ENCODE data around the gene ARSI.

ARSI gene

DNA sequence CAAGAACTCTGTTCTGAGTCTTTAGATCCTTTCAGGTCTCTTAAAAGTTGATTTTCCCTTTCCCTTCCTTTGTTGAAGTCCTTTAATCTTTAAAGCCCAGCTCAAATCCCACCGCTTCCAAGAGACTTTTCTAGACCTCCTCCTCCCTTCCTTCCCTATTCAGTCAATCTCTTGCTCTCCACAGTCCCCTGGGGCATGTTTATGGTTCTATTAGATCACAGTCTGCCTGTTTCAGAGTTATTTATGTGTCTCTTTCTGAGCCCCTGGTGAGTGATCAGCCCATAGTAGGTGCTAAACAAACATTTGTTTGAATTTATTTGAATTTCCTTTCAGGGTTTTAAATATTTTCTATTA, 7.2 kb upstream of the ARSI start:
- Histone ChIP-seq H3K27me3 (replicated peaks; ENCODE audit: control insufficient read depth, insufficient read depth, low read length, poor library complexity, severe bottlenecking) (no peaks in the 10 kb centered on the region), H3K4me1 (ENCODE audit: control insufficient read depth, insufficient read depth, low read length, poor library complexity, severe bottlenecking) (no peaks in the 10 kb centered on the region), H3K9me3 (ENCODE audit: control insufficient read depth, low read length) (no peaks in the 10 kb centered on the region), H3K27ac (ENCODE audit: insufficient read depth, low read length, poor library complexity, severe bottlenecking) (no peak overlapping the region), H3K36me3 (ENCODE audit: control insufficient read depth, insufficient read depth, low read length) (no peaks in the 10 kb centered on the region), H3K4me3 (ENCODE audit: insufficient read depth, low read depth, low read length, poor library complexity, severe bottlenecking) (no peak overlapping the region)
- DNase-seq: no peak

DNA sequence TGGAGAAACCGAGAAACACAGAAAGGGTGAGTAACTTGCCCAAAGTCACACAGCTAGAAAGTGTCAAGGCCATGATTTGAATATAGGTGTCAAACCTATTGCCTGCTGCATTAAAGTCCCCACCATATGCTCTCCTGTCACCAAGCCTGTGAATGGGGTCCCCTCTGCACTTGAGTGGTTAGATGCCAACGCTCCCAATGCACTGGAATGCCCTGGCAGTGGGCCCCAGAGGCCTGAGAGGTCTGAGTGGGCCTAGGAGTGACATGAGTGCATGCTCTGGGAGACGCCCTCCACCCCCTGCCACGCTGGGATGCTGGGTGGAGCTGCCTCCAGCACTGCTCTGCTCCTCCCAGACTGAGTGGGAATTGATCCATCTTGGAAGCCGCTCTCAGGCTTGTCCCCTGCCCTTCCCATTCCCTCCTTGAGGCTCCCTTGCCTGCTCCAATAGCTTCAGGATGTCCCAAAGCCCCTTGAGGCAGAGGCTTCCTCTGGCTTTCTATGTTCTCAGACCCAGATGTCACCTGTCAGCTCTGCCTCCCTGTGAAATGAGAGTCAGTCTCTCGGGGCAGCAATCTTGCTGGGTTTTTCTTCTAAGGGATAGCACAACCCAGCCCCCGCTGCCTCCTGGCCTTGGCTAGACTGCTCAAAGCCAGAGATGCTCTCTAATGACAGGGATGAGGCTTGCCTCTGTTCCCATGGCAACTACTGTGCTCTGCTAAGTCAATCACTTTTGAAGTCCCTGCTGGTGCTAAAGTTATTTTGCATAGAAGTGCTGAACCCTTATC, 6.6 kb upstream of the ARSI start:
- Histone ChIP-seq H3K27ac (ENCODE audit: insufficient read depth, low read length, poor library complexity, severe bottlenecking) (no peak overlapping the region), H3K9me3 (ENCODE audit: control insufficient read depth, low read length) (no peaks in the 10 kb centered on the region), H3K36me3 (ENCODE audit: control insufficient read depth, insufficient read depth, low read length) (no peaks in the 10 kb centered on the region), H3K4me3 (ENCODE audit: insufficient read depth, low read depth, low read length, poor library complexity, severe bottlenecking) (no peak overlapping the region), H3K4me1 (ENCODE audit: control insufficient read depth, insufficient read depth, low read length, poor library complexity, severe bottlenecking) (no peaks in the 10 kb centered on the region), H3K27me3 (replicated peaks; ENCODE audit: control insufficient read depth, insufficient read depth, low read length, poor library complexity, severe bottlenecking) (no peaks in the 10 kb centered on the region)
- DNase-seq: no peak

DNA sequence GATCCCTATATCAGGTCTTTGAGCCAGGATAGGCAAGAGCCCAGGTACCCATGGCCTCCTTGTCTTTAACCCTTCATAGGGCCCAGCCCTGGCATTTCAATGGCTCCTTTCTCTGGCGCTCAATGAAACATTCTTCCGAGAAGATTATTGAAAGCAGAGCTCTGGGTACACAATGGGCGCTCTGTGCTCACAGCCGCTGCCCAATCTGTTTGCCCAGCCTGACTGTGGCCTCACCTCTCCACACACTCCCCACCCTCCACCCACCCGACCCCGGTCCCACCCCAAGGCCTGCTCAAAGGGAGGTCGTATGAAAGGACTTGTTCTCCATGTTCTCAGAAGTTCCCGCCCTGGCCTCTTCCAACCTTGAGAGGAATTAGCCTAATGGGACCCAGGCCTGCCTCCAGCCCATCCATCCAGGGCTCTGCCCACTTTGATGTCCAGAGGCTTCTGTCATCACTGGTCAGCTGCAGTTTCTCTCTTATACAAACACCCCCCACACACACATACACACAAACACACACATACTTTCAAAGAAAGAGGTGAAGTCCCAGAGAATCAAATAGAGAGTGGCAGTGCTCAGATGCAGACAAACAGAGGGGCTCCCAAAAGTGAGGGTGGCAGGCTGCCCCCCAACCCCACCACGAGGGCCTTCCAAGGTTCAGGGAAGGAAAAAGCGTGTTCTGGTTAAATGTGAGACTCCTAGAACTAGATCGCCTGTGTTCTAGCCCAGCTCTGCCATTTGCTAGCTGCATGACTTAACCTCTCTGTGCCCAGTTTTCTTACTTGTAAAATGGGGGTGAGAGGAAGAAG, 5.1 kb upstream of the ARSI start:
- peaks cover 1% of the 10 kb centered on the region for H3K27me3 ChIP-seq (replicated peaks; ENCODE audit: control insufficient read depth, insufficient read depth, low read length, poor library complexity, severe bottlenecking)
- no peak overlapping the region for H3K27ac ChIP-seq (ENCODE audit: insufficient read depth, low read length, poor library complexity, severe bottlenecking)
- H3K4me3 ChIP-seq (ENCODE audit: insufficient read depth, low read depth, low read length, poor library complexity, severe bottlenecking): no peak overlapping the region
- no peaks in the 10 kb centered on the region for H3K36me3 ChIP-seq (ENCODE audit: control insufficient read depth, insufficient read depth, low read length)
- DNase-seq: no peak
- no peaks in the 10 kb centered on the region for H3K9me3 ChIP-seq (ENCODE audit: control insufficient read depth, low read length)
- no peaks in the 10 kb centered on the region for H3K4me1 ChIP-seq (ENCODE audit: control insufficient read depth, insufficient read depth, low read length, poor library complexity, severe bottlenecking)

DNA sequence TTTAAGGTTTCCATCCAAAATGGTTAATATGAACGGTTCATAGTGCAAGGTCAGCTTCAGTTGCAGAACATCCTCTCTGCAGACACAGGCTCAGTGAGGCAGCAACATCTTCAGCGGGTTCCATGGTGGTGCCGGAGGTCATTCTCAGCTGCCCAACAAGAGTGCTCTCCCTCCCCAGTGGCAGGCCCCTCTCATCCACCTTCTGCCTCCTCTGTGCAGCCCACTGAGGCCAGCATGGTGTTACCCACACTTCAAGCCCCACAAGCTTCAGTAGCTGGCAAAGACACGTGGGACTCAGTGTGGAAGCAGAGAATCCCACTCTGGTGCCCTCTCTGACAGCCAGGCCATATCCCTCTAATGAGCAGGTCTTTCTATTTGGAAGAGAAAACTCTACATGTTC, 4.1 kb upstream of the ARSI start:
- Histone ChIP-seq H3K4me1 (ENCODE audit: control insufficient read depth, insufficient read depth, low read length, poor library complexity, severe bottlenecking) (no peaks in the 10 kb centered on the region), H3K36me3 (ENCODE audit: control insufficient read depth, insufficient read depth, low read length) (no peaks in the 10 kb centered on the region), H3K27me3 (replicated peaks; ENCODE audit: control insufficient read depth, insufficient read depth, low read length, poor library complexity, severe bottlenecking) (peaks cover 7% of the 10 kb centered on the region), H3K9me3 (ENCODE audit: control insufficient read depth, low read length) (no peaks in the 10 kb centered on the region), H3K4me3 (ENCODE audit: insufficient read depth, low read depth, low read length, poor library complexity, severe bottlenecking) (no peak overlapping the region), H3K27ac (ENCODE audit: insufficient read depth, low read length, poor library complexity, severe bottlenecking) (no peak overlapping the region)
- DNase-seq: no peak

DNA sequence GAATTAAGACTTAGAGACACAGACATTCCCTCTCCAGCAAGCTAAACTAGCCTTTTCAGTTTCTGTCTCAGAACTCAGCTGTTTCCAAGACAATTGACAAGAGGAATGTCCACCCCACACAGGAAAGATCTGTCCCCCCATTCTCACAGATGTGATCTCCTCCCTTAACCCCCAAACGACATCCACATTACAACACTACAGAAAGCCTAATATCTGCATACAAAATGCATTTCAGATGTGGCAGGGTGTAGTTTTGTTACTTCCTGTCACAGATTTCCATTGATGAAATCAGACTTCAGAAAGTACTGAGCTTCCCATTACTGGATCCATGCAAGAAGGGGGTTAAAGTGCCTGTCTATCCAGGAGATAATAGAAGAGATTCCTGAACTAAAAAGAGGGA, 2.9 kb upstream of the ARSI start:
- Histone ChIP-seq H3K4me1 (ENCODE audit: control insufficient read depth, insufficient read depth, low read length, poor library complexity, severe bottlenecking) (no peaks in the 10 kb centered on the region), H3K27ac (ENCODE audit: insufficient read depth, low read length, poor library complexity, severe bottlenecking) (no peak overlapping the region)

DNA sequence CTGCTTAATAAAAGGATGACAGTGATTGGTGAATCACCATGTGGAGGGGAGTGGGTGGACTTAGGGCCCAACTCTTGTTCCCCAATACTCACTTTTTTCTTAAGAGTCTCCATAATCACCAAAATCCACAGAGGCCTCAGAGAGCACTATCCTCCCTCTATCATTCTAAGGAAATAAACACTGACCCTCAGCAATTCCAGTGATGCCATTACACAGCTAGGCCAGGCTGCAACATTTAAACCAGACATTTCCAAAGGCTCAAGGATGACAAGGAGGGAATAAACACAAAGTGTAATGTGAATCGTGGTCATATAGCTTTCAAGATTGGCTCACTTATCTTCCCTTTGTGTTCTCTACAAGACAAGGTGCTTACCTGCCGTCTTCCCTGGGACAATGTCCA, 2.4 kb upstream of the ARSI start:
- Histone ChIP-seq H3K27ac (ENCODE audit: insufficient read depth, low read length, poor library complexity, severe bottlenecking) (no peak overlapping the region), H3K4me1 (ENCODE audit: control insufficient read depth, insufficient read depth, low read length, poor library complexity, severe bottlenecking) (no peaks in the 10 kb centered on the region), H3K4me3 (ENCODE audit: insufficient read depth, low read depth, low read length, poor library complexity, severe bottlenecking) (no peak overlapping the region), H3K27me3 (replicated peaks; ENCODE audit: control insufficient read depth, insufficient read depth, low read length, poor library complexity, severe bottlenecking) (peaks cover 14% of the 10 kb centered on the region), H3K36me3 (ENCODE audit: control insufficient read depth, insufficient read depth, low read length) (no peaks in the 10 kb centered on the region), H3K9me3 (ENCODE audit: control insufficient read depth, low read length) (no peaks in the 10 kb centered on the region)
- no peak for DNase-seq

More for the DNA sequence above, 2.9 kb upstream of the ARSI start:
- H3K9me3 ChIP-seq (ENCODE audit: control insufficient read depth, low read length): no peaks in the 10 kb centered on the region
- no peak for DNase-seq
- no peaks in the 10 kb centered on the region for H3K36me3 ChIP-seq (ENCODE audit: control insufficient read depth, insufficient read depth, low read length)
- peaks cover 12% of the 10 kb centered on the region for H3K27me3 ChIP-seq (replicated peaks; ENCODE audit: control insufficient read depth, insufficient read depth, low read length, poor library complexity, severe bottlenecking)
- H3K4me3 ChIP-seq (ENCODE audit: insufficient read depth, low read depth, low read length, poor library complexity, severe bottlenecking): no peak overlapping the region

DNA sequence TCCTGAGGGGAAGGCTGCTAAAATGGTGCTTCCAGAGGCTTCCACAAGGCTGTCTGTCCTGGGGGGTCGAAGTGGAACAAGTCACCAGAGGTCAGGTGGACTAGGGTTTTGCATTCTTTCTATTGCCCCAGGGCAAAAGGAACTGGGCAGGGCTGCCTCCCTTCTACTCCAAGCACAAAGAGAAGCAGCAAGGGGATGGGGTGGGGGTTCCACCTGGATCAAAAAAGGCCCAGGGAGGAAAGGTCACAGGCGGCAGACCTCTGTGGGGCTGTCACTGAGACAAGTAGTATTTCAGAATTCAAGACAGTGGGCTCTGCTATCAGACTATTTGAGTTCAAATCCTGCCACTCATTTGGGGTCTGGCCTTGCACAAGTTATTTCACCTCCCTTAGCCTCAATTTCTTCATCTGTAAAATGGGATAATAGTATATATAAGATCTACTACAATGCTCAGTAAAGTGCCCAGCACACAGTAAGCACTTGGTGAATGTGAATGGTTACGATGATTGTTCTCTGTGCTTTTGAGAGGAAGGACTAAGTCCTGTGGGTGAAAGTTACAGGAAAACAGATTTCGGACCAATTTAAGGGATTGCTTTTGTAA, 1.9 kb upstream of the ARSI start:
- H3K27ac ChIP-seq (ENCODE audit: insufficient read depth, low read length, poor library complexity, severe bottlenecking): no peak overlapping the region
- H3K9me3 ChIP-seq (ENCODE audit: control insufficient read depth, low read length): no peaks in the 10 kb centered on the region
- H3K4me1 ChIP-seq (ENCODE audit: control insufficient read depth, insufficient read depth, low read length, poor library complexity, severe bottlenecking): no peaks in the 10 kb centered on the region
- no peak overlapping the region for H3K4me3 ChIP-seq (ENCODE audit: insufficient read depth, low read depth, low read length, poor library complexity, severe bottlenecking)
- H3K27me3 ChIP-seq (replicated peaks; ENCODE audit: control insufficient read depth, insufficient read depth, low read length, poor library complexity, severe bottlenecking): peaks cover 14% of the 10 kb centered on the region
- DNase-seq: no peak
- no peaks in the 10 kb centered on the region for H3K36me3 ChIP-seq (ENCODE audit: control insufficient read depth, insufficient read depth, low read length)

DNA sequence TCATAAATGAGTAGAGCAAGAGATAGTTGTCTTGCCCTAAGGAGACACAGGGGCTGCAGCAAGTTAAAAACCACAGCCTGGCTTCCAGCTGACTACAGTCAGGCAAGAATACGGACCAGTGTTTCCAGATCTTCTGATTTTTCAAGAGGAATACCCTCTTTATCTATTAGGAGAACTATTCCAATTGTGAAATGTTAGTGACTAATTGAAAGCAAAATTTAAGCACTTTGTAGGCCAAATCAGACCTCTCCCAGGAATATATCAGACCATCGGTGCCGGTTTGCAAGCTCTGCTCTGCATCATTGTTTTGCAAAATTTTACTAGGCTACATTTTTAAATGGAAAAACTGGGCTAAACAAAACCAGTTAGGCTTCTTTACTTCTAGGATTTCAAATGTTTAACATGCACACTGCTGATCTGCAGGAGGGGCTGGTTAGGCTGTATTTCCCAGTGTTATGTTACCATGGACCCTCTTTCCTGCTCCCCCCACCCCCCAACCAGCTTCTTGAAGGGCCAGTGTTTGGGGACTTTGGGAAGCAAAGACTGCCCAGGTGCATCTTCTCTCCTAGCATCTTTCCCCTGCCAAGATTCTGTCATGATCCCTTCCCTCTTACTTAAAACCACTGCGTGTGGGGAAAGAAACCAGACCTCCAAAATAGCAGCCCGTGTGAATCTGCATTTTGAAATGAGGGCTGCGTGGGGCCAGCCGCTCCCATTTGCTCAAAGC, 1.1 kb upstream of the ARSI start:
- Histone ChIP-seq H3K9me3 (ENCODE audit: control insufficient read depth, low read length) (no peaks in the 10 kb centered on the region), H3K4me3 (ENCODE audit: insufficient read depth, low read depth, low read length, poor library complexity, severe bottlenecking) (no peak overlapping the region), H3K27ac (ENCODE audit: insufficient read depth, low read length, poor library complexity, severe bottlenecking) (no peak overlapping the region), H3K27me3 (replicated peaks; ENCODE audit: control insufficient read depth, insufficient read depth, low read length, poor library complexity, severe bottlenecking) (peaks cover 14% of the 10 kb centered on the region), H3K4me1 (ENCODE audit: control insufficient read depth, insufficient read depth, low read length, poor library complexity, severe bottlenecking) (no peaks in the 10 kb centered on the region), H3K36me3 (ENCODE audit: control insufficient read depth, insufficient read depth, low read length) (no peaks in the 10 kb centered on the region)
- DNase-seq: no peak

DNA sequence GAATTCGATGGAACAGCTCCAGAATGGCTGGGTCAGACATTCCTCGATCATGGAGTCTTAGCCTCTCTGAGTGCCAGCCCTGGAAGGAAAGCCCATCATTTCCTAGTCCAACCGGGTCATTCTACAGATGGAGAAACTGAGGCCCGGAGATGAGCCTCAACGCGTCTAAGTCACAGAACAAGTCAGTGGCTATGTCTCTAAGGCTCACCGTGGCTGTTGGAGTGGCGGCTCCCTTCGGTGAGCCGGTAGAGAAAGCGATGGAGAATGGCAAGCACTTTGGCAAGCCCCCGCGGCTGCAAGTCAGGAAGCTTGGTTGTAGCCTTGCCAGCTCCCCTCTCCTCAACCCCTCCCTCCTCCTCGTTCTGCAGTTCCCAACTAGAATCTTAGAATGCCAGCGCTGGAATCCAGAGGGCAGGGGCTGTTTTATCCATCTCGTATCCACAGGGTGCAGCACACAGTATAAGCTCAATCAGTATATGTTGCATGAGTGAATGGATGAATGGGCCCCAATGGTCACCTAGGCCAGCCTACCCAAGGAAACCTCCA, 438 bp upstream of the ARSI start:
- Histone ChIP-seq H3K4me3 (ENCODE audit: insufficient read depth, low read depth, low read length, poor library complexity, severe bottlenecking) (no peak overlapping the region), H3K9me3 (ENCODE audit: control insufficient read depth, low read length) (no peaks in the 10 kb centered on the region), H3K27ac (ENCODE audit: insufficient read depth, low read length, poor library complexity, severe bottlenecking) (no peak overlapping the region), H3K27me3 (replicated peaks; ENCODE audit: control insufficient read depth, insufficient read depth, low read length, poor library complexity, severe bottlenecking) (peaks cover 14% of the 10 kb centered on the region), H3K36me3 (ENCODE audit: control insufficient read depth, insufficient read depth, low read length) (no peaks in the 10 kb centered on the region), H3K4me1 (ENCODE audit: control insufficient read depth, insufficient read depth, low read length, poor library complexity, severe bottlenecking) (no peaks in the 10 kb centered on the region)
- DNase-seq: no peak

Measured in effector memory CD4-positive, alpha-beta T cell (primary cell).